ENCODE measurements around the gene CNNM2. TPM values are rescaled to one million over a fixed set of nuclear protein-coding genes. Genes with fewer than 3 reads are reported as not detected.
A peak's percentile ranks its signal among the peaks of the same experiment; 100 is the strongest.
"Not testable (repeated sequence)": the region's sequence is repeated elsewhere in the genome, so short reads cannot be mapped to it uniquely, and the experiment has no call there.

CNNM2 gene
- polyA plus RNA-seq, 3 donors from 2014 or later: 5.3 to 6.5 (median 5.8) TPM

- no peak for DNase-seq
- Mint-ChIP-seq H3K9me3 (no peaks in the 10 kb centered on the region), H3K4me1 (peaks cover 22 to 32% of the 10 kb centered on the region in 2 donors), H3K36me3 (no peaks in the 10 kb centered on the region), H3K27ac (peak overlapping the region in 2 of 6 donors; percentile 2 to 9), H3K4me3 (no peak overlapping the region), H3K27me3 (ENCODE audit: low read depth in 3 of 3) (peaks cover 0 to 8% (median 0%) of the 10 kb centered on the region in 3 donors)
Measured at GRCh38 chr10:102996876-102997275, 78.8 kb downstream of the CNNM2 start.

GRCh38 chr10:102997998-102998397 is 79.9 kb downstream of the CNNM2 start:
- peaks cover 0 to 8% (median 0%) of the 10 kb centered on the region in 3 donors for H3K27me3 Mint-ChIP-seq (ENCODE audit: low read depth in 3 of 3)
- no peaks in the 10 kb centered on the region for H3K9me3 Mint-ChIP-seq
- H3K4me3 Mint-ChIP-seq: no peak overlapping the region
- H3K4me1 Mint-ChIP-seq: peaks cover 22 to 32% of the 10 kb centered on the region in 2 donors
- H3K36me3 Mint-ChIP-seq: no peaks in the 10 kb centered on the region
- no peak for DNase-seq
- H3K27ac Mint-ChIP-seq: no peak overlapping the region

DNA sequence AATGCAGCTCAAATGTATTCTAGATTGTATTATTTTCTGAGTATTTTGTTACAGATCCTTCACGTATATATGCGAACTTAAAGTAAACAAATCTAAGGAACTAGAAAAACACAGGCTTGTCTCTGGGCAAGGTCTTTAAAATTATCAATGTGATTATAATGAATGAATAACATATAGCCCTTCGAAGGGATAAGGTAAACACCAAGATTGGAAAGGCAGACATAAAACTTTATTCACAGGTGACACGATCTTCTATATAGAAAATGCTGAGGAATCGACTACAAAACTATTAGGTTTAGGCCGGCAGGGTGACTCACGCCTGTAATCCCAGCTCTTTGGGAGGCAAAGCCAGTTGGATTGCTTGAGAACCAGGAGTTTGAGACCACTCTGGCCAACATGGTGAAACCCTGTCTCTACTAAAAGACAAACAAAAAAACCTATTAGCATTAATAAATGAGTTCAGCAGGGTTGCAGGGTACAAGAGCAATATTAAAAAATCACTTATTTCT is 80.4 kb downstream of the CNNM2 start:
- Mint-ChIP-seq H3K4me1 (peaks cover 21 to 28% of the 10 kb centered on the region in 2 donors), H3K27ac (no peak overlapping the region), H3K36me3 (no peaks in the 10 kb centered on the region), H3K4me3 (no peak overlapping the region), H3K27me3 (ENCODE audit: low read depth in 3 of 3) (peaks cover 0 to 6% (median 0%) of the 10 kb centered on the region in 3 donors), H3K9me3 (no peaks in the 10 kb centered on the region)
- DNase-seq: no peak

- H3K9me3 Mint-ChIP-seq; H3K36me3 Mint-ChIP-seq; H3K27me3 Mint-ChIP-seq (ENCODE audit: low read depth in 3 of 3); DNase-seq; H3K27ac Mint-ChIP-seq; H3K4me3 Mint-ChIP-seq: not testable (repeated sequence)
- H3K4me1 Mint-ChIP-seq: peaks cover 5 to 12% of the 10 kb centered on the region in 2 donors
Measured at GRCh38 chr10:103000050-103000449, 82.0 kb downstream of the CNNM2 start.

DNA sequence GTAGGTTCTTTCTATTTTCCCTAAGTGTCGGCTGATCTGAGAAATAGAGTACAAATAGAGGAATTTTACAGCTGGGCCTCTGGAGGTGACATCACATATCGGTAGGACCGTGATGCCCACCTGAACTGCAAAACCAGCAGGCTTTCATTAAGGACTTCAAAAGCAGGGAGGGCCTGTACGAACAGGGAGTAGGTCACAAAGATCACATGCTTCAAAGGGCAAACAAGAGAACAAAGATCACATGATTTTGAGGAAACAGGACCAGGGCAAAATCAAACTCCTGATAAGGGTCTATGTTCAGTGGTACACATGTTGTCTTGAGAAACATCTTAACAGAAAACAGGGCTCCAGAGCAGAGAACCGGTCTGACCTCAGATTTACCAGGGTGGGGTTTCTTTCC is 88.9 kb downstream of the CNNM2 start:
- no peaks in the 10 kb centered on the region for H3K4me1 Mint-ChIP-seq
- no peak overlapping the region for H3K27ac Mint-ChIP-seq
- H3K27me3 Mint-ChIP-seq (ENCODE audit: low read depth in 3 of 3): peaks cover 1 to 3% (median 2%) of the 10 kb centered on the region in 3 donors
- peaks cover 5 to 14% (median 8%) of the 10 kb centered on the region in 6 donors for H3K9me3 Mint-ChIP-seq
- H3K36me3 Mint-ChIP-seq: peaks cover 8 to 9% (median 8%) of the 10 kb centered on the region in 3 donors
- H3K4me3 Mint-ChIP-seq: no peak overlapping the region
- no peak for DNase-seq

DNA sequence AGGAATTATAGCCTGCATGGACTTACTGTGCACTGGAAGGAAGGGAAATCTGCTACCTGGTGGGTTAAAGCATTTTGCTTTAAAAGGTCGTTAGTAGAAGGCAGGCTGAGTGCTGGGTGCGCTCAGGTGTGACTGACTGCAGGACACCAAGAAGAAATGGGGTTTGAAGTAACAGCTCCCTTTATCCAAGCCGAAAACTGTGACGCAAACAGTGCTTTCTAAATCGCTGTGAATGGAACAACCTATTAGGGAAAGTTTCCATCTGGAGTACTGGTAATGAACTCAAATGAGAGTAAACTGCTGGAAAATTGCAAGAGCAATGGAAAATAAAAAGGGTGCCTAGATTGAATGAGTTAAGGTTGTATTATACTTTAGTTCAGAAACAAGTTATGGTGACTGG is 95.3 kb downstream of the CNNM2 start:
- Mint-ChIP-seq H3K27me3 (ENCODE audit: low read depth in 3 of 3) (no peaks in the 10 kb centered on the region), H3K4me1 (peaks cover 9 to 18% of the 10 kb centered on the region in 2 donors), H3K4me3 (no peak overlapping the region), H3K36me3 (no peaks in the 10 kb centered on the region), H3K9me3 (no peaks in the 10 kb centered on the region), H3K27ac (no peak overlapping the region)
- DNase-seq: no peak

DNA sequence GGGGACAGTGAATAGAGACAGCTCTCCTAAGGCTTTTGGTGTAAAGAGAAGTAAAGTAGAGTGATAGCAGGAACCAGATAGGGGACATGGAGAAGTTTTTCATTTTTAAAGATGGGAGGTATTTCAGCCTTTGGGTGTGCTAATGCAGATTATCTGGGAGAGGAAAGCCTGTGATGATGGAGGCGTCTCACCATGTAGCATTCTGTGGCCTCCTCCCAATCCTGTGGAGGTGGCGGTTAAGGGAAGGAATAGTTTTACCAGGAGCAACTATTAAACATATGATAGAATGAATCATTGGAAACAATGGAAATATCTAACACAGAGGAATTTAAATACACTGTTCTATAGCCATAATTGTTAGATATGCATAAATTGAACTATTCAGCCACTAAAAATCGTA is 101.3 kb downstream of the CNNM2 start:
- Mint-ChIP-seq H3K27ac (no peak overlapping the region), H3K4me3 (no peak overlapping the region)
- DNase-seq: no peak

DNA sequence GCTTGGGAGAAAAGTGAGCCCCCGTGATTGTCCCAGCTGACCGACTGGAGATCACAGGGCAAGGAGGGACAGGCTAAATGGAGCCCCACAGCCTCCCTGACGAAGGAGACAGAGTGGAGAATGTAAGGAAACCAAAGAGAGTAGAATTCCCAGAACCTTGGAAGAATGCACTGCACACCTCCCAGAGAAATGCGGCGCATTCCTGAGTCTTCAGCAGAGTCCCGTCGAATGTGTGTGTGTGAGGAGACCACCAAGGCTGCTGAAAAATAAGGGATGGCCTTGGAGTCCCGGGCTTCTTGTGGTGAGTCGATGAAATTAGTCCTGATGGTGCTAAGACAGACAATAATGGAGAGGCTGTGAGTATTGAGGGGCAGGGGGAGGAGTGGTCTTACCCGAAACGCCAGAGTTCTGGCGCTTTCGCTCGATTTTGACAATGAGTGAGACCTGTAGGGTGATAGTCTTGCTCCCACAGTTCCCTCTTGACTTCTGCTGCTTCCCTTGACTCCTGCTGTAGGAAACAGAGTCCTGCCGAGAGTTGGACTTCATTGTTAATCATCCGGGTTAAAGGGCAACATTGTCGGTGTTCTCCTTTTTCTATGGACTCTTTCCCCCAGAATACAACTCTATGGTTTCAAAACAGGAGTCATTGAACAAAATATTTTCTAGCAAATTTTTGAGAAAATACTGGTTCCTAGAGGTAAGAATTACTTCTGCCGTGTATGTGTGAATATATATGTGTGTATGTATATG is 103.2 kb downstream of the CNNM2 start:
- Mint-ChIP-seq H3K9me3 (no peaks in the 10 kb centered on the region), H3K27me3 (ENCODE audit: low read depth in 3 of 3) (peaks cover 0 to 3% (median 0%) of the 10 kb centered on the region in 3 donors), H3K27ac (no peak overlapping the region), H3K4me1 (peaks cover 8 to 11% of the 10 kb centered on the region in 2 donors), H3K36me3 (peaks cover 3 to 5% (median 4%) of the 10 kb centered on the region in 3 donors), H3K4me3 (no peak overlapping the region)
- DNase-seq: no peak

More for the DNA sequence above, 101.3 kb downstream of the CNNM2 start:
- Mint-ChIP-seq H3K4me1 (peaks cover 9 to 18% of the 10 kb centered on the region in 2 donors), H3K36me3 (peaks cover 0 to 5% (median 0%) of the 10 kb centered on the region in 3 donors), H3K27me3 (ENCODE audit: low read depth in 3 of 3) (peaks cover 0 to 2% (median 0%) of the 10 kb centered on the region in 3 donors), H3K9me3 (no peaks in the 10 kb centered on the region)

- Mint-ChIP-seq H3K27ac (no peak overlapping the region), H3K4me1 (peaks cover 2 to 6% of the 10 kb centered on the region in 2 donors), H3K4me3 (no peak overlapping the region), H3K36me3 (peaks cover 3 to 5% (median 4%) of the 10 kb centered on the region in 3 donors), H3K27me3 (ENCODE audit: low read depth in 3 of 3) (peaks cover 0 to 3% (median 0%) of the 10 kb centered on the region in 3 donors), H3K9me3 (no peaks in the 10 kb centered on the region)
- no peak for DNase-seq
Measured at GRCh38 chr10:103021900-103022293, 103.8 kb downstream of the CNNM2 start.

DNA sequence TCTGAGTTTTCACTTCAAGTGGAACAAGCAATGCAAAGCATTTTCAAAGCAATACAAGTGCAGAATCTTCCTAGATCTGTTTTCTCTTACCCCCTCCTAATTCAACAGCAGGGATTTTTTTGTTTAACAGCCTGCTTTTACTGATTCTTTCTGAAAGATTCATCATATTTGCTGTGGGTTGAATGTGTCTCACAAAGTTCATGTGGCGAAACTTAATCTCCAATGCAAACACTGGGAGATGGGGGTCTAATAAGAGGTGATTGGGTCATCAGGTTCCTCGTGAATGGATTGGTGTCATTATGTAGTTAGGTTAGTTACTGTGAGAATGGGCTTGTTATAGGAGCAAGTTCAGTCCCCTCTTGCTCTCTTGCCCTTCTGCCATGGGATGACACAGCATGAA is 107.6 kb downstream of the CNNM2 start:
- Mint-ChIP-seq H3K27me3 (ENCODE audit: low read depth in 3 of 3) (peaks cover 0 to 3% (median 0%) of the 10 kb centered on the region in 3 donors), H3K4me1 (no peaks in the 10 kb centered on the region), H3K9me3 (no peaks in the 10 kb centered on the region), H3K36me3 (peaks cover 3 to 8% (median 4%) of the 10 kb centered on the region in 3 donors), H3K27ac (no peak overlapping the region), H3K4me3 (no peak overlapping the region)
- DNase-seq: no peak

- H3K27ac Mint-ChIP-seq: no peak overlapping the region
- H3K27me3 Mint-ChIP-seq (ENCODE audit: low read depth in 3 of 3): no peaks in the 10 kb centered on the region
- H3K9me3 Mint-ChIP-seq: no peaks in the 10 kb centered on the region
- no peak for DNase-seq
- peaks cover 0 to 3% (median 0%) of the 10 kb centered on the region in 3 donors for H3K36me3 Mint-ChIP-seq
- H3K4me3 Mint-ChIP-seq: no peak overlapping the region
- H3K4me1 Mint-ChIP-seq: peaks cover 0 to 1% of the 10 kb centered on the region in 2 donors
Measured at GRCh38 chr10:103038570-103038969, 120.5 kb downstream of the CNNM2 start.

DNA sequence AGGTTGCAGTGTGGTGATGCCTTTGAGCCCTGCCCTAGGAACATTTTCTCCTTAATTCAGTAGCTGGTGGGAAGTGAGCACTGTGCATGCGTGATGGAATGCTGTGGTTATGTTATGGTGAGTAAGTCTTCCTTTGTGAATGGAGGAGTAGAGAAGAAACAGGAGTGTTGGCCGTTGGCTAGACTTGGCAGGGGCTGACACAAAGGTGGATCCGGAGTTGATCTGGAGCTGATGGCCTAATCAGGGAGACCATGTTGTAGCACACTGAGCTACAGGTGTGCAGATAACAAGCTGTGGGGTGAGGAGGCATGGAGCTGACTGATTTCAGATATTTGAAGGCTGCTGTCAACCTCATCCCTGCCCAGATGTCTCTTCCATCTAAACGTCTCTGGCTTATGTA is 122.3 kb downstream of the CNNM2 start:
- no peaks in the 10 kb centered on the region for H3K9me3 Mint-ChIP-seq
- no peaks in the 10 kb centered on the region for H3K27me3 Mint-ChIP-seq (ENCODE audit: low read depth in 3 of 3)
- DNase-seq: no peak
- H3K36me3 Mint-ChIP-seq: peaks cover 0 to 3% (median 0%) of the 10 kb centered on the region in 3 donors
- peak overlapping the region in 1 of 6 donors; percentile 37 for H3K27ac Mint-ChIP-seq
- no peak overlapping the region for H3K4me3 Mint-ChIP-seq
- H3K4me1 Mint-ChIP-seq: peaks cover 0 to 1% of the 10 kb centered on the region in 2 donors

GRCh38 chr10:103041391-103041790 is 123.3 kb downstream of the CNNM2 start:
- Mint-ChIP-seq H3K27me3 (ENCODE audit: low read depth in 3 of 3) (no peaks in the 10 kb centered on the region), H3K4me1 (peaks cover 0 to 1% of the 10 kb centered on the region in 2 donors), H3K4me3 (no peak overlapping the region), H3K36me3 (peaks cover 0 to 3% (median 0%) of the 10 kb centered on the region in 3 donors), H3K27ac (no peak overlapping the region), H3K9me3 (no peaks in the 10 kb centered on the region)
- DNase-seq: no peak

- Mint-ChIP-seq H3K27ac (peak overlapping the region in 1 of 6 donors; percentile 13), H3K4me1 (peaks cover 0 to 1% of the 10 kb centered on the region in 2 donors), H3K9me3 (no peaks in the 10 kb centered on the region), H3K27me3 (ENCODE audit: low read depth in 3 of 3) (no peaks in the 10 kb centered on the region), H3K36me3 (peaks cover 0 to 3% (median 0%) of the 10 kb centered on the region in 3 donors), H3K4me3 (no peak overlapping the region)
- no peak for DNase-seq
Measured at GRCh38 chr10:103042129-103042528, 124.0 kb downstream of the CNNM2 start.
